Neuronal stem cell (in vitro differentiated cells): ENCODE data around the gene KDM7A.

ENCODE experiments used
- DNase-seq: peaks from one replicate; pipeline ENCODE4 v3.0.0-alpha.2; 2013; ENCODE audit warnings: low spot score
- H2AFZ ChIP-seq: one replicate; pipeline ENCODE4 v1.6.1; 2013; ENCODE audit warnings: mild to moderate bottlenecking, low read length, inconsistent platforms
- H2AK5ac ChIP-seq: 2 replicates; pipeline ENCODE4 v1.6.1; 2013; ENCODE audit warnings: low read depth, mild to moderate bottlenecking, inconsistent platforms, low read length, moderate library complexity, mixed read lengths
- H2BK120ac ChIP-seq: 2 replicates; pipeline ENCODE4 v1.6.1; 2013; ENCODE audit warnings: low read depth, mild to moderate bottlenecking, inconsistent platforms, low read length, moderate library complexity, mixed read lengths
- H2BK12ac ChIP-seq: one replicate; pipeline ENCODE4 v1.6.1; 2013; ENCODE audit warnings: low read length, inconsistent platforms
- H2BK15ac ChIP-seq: 2 replicates; pipeline ENCODE4 v1.6.1; 2013; ENCODE audit warnings: mild to moderate bottlenecking, low read length, inconsistent platforms, mixed read lengths
- H2BK5ac ChIP-seq: one replicate; pipeline ENCODE4 v1.6.1; 2013; ENCODE audit warnings: inconsistent platforms, mild to moderate bottlenecking, low read length, moderate library complexity
- H3K14ac ChIP-seq: one replicate; pipeline ENCODE4 v1.6.1; 2013; ENCODE audit warnings: low read length, inconsistent platforms
- H3K18ac ChIP-seq: 2 replicates; pipeline ENCODE4 v1.6.1; 2013; ENCODE audit warnings: low read length, inconsistent platforms
- H3K23ac ChIP-seq: 2 replicates; pipeline ENCODE4 v1.6.1; 2013; ENCODE audit warnings: low read depth, mild to moderate bottlenecking, mixed read lengths, low read length, inconsistent platforms; ENCODE audit not compliant: poor library complexity
- H3K27ac ChIP-seq: replicated peaks from 3 replicates; pipeline ENCODE4 v1.5.1; 2013; ENCODE audit warnings: low read length, inconsistent platforms
- H3K27me3 ChIP-seq, 3 experiments: 2 replicates each; pipeline ENCODE4 v1.6.1; 2013; ENCODE audit warnings: low read length in 3 of 3, mild to moderate bottlenecking in 2 of 3, inconsistent platforms in 1 of 3, low read depth in 1 of 3, mixed read lengths in 1 of 3, moderate library complexity in 1 of 3; ENCODE audit not compliant: control insufficient read depth in 3 of 3, insufficient read depth in 3 of 3
- H3K36me3 ChIP-seq, 2 donors: replicated peaks in 1 of 2; 2 replicates each; pipeline ENCODE4 v1.6.1; 2013; ENCODE audit warnings: low read length in 2 of 2; ENCODE audit not compliant: control insufficient read depth in 2 of 2, insufficient read depth in 2 of 2
- H3K4ac ChIP-seq: 2 replicates; pipeline ENCODE4 v1.6.1; 2013; ENCODE audit warnings: inconsistent platforms, mild to moderate bottlenecking, low read length, moderate library complexity
- H3K4me1 ChIP-seq, 2 donors: 1 replicate in 1 of 2; 2 replicates in 1 of 2; pipeline ENCODE4 v1.6.1; 2013; ENCODE audit warnings: low read length in 2 of 2, low read depth in 1 of 2; ENCODE audit not compliant: control insufficient read depth in 2 of 2, insufficient read depth in 1 of 2
- H3K4me2 ChIP-seq: one replicate; pipeline ENCODE4 v1.6.1; 2013; ENCODE audit warnings: mild to moderate bottlenecking, low read length, inconsistent platforms; ENCODE audit not compliant: insufficient read depth, poor library complexity, severe bottlenecking
- H3K4me3 ChIP-seq, 2 donors: 2 replicates each; pipeline ENCODE4 v1.5.1; 2013; ENCODE audit warnings: low read length in 2 of 2, mild to moderate bottlenecking in 2 of 2, inconsistent platforms in 1 of 2, moderate library complexity in 1 of 2
- H3K79me1 ChIP-seq: one replicate; pipeline ENCODE4 v1.6.1; 2013; ENCODE audit warnings: low read depth, mild to moderate bottlenecking, inconsistent platforms, low read length, moderate library complexity
- H3K9ac ChIP-seq: one replicate; pipeline ENCODE4 v1.6.1; 2013; ENCODE audit warnings: mild to moderate bottlenecking, low read depth, low read length, inconsistent platforms; ENCODE audit not compliant: poor library complexity
- H3K9me3 ChIP-seq, 2 donors: replicated peaks in 1 of 2; 2 replicates each; pipeline versions ENCODE3 to v1.6.1; 2013; ENCODE audit warnings: low read length in 2 of 2, mild to moderate bottlenecking in 2 of 2, inconsistent platforms in 1 of 2, low read depth in 1 of 2, mixed read lengths in 1 of 2, moderate library complexity in 1 of 2; ENCODE audit not compliant: control insufficient read depth in 2 of 2, insufficient read depth in 1 of 2
- H4K8ac ChIP-seq: one replicate; pipeline ENCODE4 v1.6.1; 2013; ENCODE audit warnings: low read depth, mild to moderate bottlenecking, inconsistent platforms, low read length, moderate library complexity
- H4K91ac ChIP-seq: one replicate; pipeline ENCODE4 v1.6.1; 2013; ENCODE audit warnings: low read length, low read depth, mild to moderate bottlenecking, inconsistent platforms; ENCODE audit not compliant: poor library complexity
- WGBS, 2 donors: extraction: QIAGEN DNeasy Blood & Tissue Kit; methylation state at CpG; one replicate each; pipeline ENCODE4 v1.1.7; 2013; ENCODE audit warnings: missing lambda C conversion rate in 2 of 2, mixed read lengths in 1 of 2; ENCODE audit not compliant: insufficient read length in 2 of 2, insufficient replicate concordance in 1 of 2; ENCODE audit errors: extremely low coverage in 2 of 2; 5-methylcytosine and 5-hydroxymethylcytosine counted together

The KDM7A gene

DNA sequence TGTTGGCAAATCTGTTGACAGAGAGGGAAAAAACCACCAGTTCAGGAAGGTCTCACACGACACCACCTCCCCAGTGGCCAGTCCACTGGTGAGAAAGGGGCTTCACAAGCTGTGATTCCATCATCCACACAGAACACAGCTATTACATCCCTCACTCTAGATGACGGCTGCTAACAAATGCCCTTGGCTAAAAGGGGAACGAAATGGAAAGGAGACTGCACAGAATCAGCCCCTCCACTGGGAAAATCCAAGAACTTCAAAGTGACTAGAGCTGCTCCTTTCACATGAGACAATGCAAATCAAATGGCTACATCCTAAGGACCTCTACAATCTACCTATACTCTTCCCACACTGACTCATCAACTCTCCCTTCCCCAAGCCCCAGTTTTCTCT lies 119.6 kb downstream of the KDM7A start:
- Histone ChIP-seq H3K9ac (no peak overlapping the region), H3K23ac (no peak overlapping the region), H3K27me3 (peaks cover 3 to 21% (median 12%) of the 10 kb centered on the region in 3 experiments), H3K4me2 (no peak overlapping the region), H3K79me1 (no peaks in the 10 kb centered on the region), H3K14ac (no peak overlapping the region), H2BK12ac (no peak overlapping the region), H4K91ac (no peak overlapping the region), H3K9me3 (peaks cover 0 to 2% of the 10 kb centered on the region in 2 donors), H3K4me3 (no peak overlapping the region), H3K36me3 (no peaks in the 10 kb centered on the region), H2AK5ac (no peak overlapping the region), H3K4me1 (no peaks in the 10 kb centered on the region), H2BK5ac (no peak overlapping the region), H3K18ac (no peak overlapping the region), H2BK15ac (no peak overlapping the region), H2BK120ac (no peak overlapping the region), H3K27ac (no peak overlapping the region), H3K4ac (no peak overlapping the region), H4K8ac (no peak overlapping the region), H2AFZ (no peak overlapping the region)
- WGBS, 2 donors, result no CpG with 5 or more reads among the region's 3 CpGs
- no peak for DNase-seq

DNA sequence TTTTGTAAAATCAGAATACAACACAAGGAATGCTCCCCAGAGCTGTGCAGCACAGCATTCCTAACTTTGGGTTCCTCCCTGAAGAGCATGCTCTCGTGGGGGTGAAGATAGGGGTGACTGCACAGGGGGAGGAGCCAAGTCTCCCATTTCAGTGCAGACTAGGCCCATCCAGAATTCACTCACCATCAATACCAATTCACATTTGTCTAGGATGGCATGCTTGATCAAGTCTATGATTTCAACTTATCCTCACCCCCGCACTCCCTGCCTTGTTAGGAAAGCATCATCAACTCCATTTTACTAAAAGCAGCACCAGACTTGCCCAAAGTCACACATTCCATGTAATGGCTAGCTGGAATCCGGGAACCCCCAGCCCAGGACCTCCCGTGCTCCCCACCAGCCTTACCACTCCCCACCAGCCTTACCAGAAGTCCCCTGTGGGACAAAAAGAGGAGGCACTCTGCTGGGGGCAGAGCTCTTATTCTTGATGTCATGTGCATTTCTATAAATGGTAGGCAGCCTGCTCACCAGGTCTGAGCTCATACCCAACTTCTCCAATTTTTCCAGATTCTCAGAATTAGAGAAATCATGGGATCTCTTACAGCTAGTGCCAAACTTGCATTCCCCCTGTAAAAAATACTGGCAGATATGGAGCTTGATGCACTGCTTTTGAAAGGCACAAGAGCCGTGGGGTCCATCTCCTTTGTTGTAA lies 120.2 kb downstream of the KDM7A start:
- H3K36me3 ChIP-seq, result no peaks in the 10 kb centered on the region
- no peak overlapping the region for H3K18ac ChIP-seq
- no peak overlapping the region for H3K23ac ChIP-seq
- no peak overlapping the region for H2AFZ ChIP-seq
- no CpG with 5 or more reads among the region's 5 CpGs for WGBS, 2 donors
- H3K9me3 ChIP-seq, result peaks cover 0 to 1% of the 10 kb centered on the region in 2 donors
- H3K9ac ChIP-seq, result no peak overlapping the region
- H2AK5ac ChIP-seq, result no peak overlapping the region
- H3K79me1 ChIP-seq, result no peaks in the 10 kb centered on the region
- H3K14ac ChIP-seq, result no peak overlapping the region
- peaks cover 1 to 16% (median 7%) of the 10 kb centered on the region in 3 experiments for H3K27me3 ChIP-seq
- no peak overlapping the region for H3K27ac ChIP-seq
- H3K4me2 ChIP-seq, result no peak overlapping the region
- no peak overlapping the region for H4K8ac ChIP-seq
- no peak overlapping the region for H3K4me3 ChIP-seq
- H4K91ac ChIP-seq, result no peak overlapping the region
- no peak overlapping the region for H2BK15ac ChIP-seq
- no peaks in the 10 kb centered on the region for H3K4me1 ChIP-seq
- H3K4ac ChIP-seq, result no peak overlapping the region
- no peak overlapping the region for H2BK120ac ChIP-seq
- H2BK12ac ChIP-seq, result no peak overlapping the region
- no peak overlapping the region for H2BK5ac ChIP-seq
- DNase-seq, result no peak

DNA sequence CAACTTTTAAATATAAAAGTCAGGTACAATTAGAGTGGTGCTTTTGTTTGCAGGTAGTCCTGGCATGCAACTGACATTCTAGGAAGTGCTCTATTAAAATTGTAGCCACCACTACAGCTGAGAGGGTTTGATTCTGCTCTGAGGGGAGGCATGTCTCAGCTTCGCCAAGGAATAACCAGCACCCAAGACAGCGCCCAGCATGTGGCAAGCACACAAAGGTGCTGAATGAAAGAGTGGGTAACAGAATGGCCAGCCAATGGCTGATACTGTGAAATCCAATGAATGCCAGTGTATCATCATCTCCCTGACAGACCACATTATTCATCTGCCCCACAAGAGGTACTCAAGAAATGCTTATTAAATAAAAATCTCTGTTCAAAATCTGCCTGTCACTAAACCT lies 121.0 kb downstream of the KDM7A start:
- Histone ChIP-seq H3K23ac (no peak overlapping the region), H3K4ac (no peak overlapping the region), H2BK15ac (no peak overlapping the region), H3K18ac (no peak overlapping the region), H3K4me2 (no peak overlapping the region), H3K27me3 (peaks cover 0 to 8% (median 0%) of the 10 kb centered on the region in 3 experiments), H4K8ac (no peak overlapping the region), H3K36me3 (no peaks in the 10 kb centered on the region), H4K91ac (no peak overlapping the region), H3K14ac (no peak overlapping the region), H2AFZ (no peak overlapping the region), H3K9me3 (no peaks in the 10 kb centered on the region), H3K9ac (no peak overlapping the region), H2BK12ac (no peak overlapping the region), H2AK5ac (no peak overlapping the region), H3K4me1 (no peaks in the 10 kb centered on the region), H3K4me3 (no peak overlapping the region), H2BK120ac (no peak overlapping the region), H3K27ac (no peak overlapping the region), H3K79me1 (no peaks in the 10 kb centered on the region), H2BK5ac (no peak overlapping the region)
- DNase-seq, result no peak
- WGBS, 2 donors, result no CpG with 5 or more reads among the region's 2 CpGs

DNA sequence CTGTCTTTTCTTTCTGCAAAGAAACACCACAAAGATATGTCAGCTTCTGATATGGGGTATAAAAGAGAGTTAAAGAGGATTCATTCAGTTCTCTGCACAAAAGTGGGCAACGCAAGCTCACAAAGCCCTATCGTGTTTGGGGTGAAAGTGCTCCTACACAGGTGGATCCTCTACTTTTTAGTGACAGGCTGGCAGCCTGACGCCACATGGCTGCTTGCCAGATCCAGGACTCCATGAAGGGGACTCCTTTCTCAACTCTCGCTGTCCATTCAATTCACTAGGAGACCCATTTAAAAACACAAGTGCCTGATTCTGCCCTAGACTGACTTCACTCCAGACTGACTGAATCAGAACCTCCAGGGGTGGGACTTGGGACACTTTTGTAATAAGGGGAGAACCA lies 122.0 kb downstream of the KDM7A start:
- WGBS, 2 donors, result no CpG with 5 or more reads among the region's 4 CpGs
- no peak overlapping the region for H2BK12ac ChIP-seq
- H3K14ac ChIP-seq, result no peak overlapping the region
- H2BK15ac ChIP-seq, result no peak overlapping the region
- no peaks in the 10 kb centered on the region for H3K79me1 ChIP-seq
- no peak overlapping the region for H2BK5ac ChIP-seq
- no peak overlapping the region for H3K27ac ChIP-seq
- H3K4me2 ChIP-seq, result no peak overlapping the region
- no peak for DNase-seq
- H3K9ac ChIP-seq, result no peak overlapping the region
- no peak overlapping the region for H3K4me3 ChIP-seq
- no peak overlapping the region for H3K4ac ChIP-seq
- no peak overlapping the region for H4K91ac ChIP-seq
- H2AFZ ChIP-seq, result no peak overlapping the region
- H3K4me1 ChIP-seq, result no peaks in the 10 kb centered on the region
- no peak overlapping the region for H2AK5ac ChIP-seq
- no peak overlapping the region for H4K8ac ChIP-seq
- no peaks in the 10 kb centered on the region for H3K9me3 ChIP-seq
- no peaks in the 10 kb centered on the region for H3K27me3 ChIP-seq
- H3K36me3 ChIP-seq, result no peaks in the 10 kb centered on the region
- H3K23ac ChIP-seq, result no peak overlapping the region
- H2BK120ac ChIP-seq, result no peak overlapping the region
- no peak overlapping the region for H3K18ac ChIP-seq
